NB4 (cell line): ENCODE data around the gene MMP23B.
"Not testable (repeated sequence)": the region's sequence is repeated elsewhere in the genome, so short reads cannot be mapped to it uniquely, and the experiment has no call there.

Experiments
- MYC ChIP-seq: IDR thresholded peaks from 2 replicates; pipeline ENCODE4 v1.6.1; 2011; ENCODE audit warnings: low read depth, low read length
- POLR2A ChIP-seq: IDR thresholded peaks from 2 replicates; pipeline ENCODE4 v1.6.1; 2011; ENCODE audit warnings: mild to moderate bottlenecking; ENCODE audit not compliant: insufficient read length; ENCODE audit errors: extremely low read depth
- TF ChIP-seq, protein P1 (sequence below): IDR thresholded peaks from one replicate; pipeline ENCODE4 v1.5.1; 2012; ENCODE audit warnings: low read depth, low read length
- TF ChIP-seq, protein P2 (sequence below): IDR thresholded peaks from 2 replicates; pipeline ENCODE4 v1.6.1; 2011; ENCODE audit warnings: low read depth, low read length

DNA sequence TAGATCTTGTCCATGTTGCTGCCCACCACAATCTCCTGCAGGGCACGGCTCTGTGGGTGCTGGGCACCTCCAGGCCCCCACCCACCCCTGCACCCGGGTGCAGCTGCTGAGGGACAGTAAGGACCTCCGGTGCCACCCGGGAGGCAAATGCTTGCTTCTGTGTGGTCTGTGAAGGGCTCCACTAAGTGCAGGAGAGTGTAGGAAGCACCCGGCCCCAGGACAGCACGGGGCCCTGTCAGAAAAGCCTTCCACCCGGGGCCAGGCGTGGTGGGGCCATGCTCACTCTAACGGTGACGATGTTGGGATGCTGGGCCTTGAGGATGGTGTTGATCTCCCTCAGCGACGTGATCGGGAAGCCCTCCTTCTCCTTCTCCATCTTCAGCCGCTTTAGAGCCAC, 5.5 kb downstream of the MMP23B start:
- TF ChIP-seq, protein P1, sequence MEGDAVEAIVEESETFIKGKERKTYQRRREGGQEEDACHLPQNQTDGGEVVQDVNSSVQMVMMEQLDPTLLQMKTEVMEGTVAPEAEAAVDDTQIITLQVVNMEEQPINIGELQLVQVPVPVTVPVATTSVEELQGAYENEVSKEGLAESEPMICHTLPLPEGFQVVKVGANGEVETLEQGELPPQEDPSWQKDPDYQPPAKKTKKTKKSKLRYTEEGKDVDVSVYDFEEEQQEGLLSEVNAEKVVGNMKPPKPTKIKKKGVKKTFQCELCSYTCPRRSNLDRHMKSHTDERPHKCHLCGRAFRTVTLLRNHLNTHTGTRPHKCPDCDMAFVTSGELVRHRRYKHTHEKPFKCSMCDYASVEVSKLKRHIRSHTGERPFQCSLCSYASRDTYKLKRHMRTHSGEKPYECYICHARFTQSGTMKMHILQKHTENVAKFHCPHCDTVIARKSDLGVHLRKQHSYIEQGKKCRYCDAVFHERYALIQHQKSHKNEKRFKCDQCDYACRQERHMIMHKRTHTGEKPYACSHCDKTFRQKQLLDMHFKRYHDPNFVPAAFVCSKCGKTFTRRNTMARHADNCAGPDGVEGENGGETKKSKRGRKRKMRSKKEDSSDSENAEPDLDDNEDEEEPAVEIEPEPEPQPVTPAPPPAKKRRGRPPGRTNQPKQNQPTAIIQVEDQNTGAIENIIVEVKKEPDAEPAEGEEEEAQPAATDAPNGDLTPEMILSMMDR, result not testable (repeated sequence)
- TF ChIP-seq POLR2A, MYC: not testable (repeated sequence)
- TF ChIP-seq, protein P2, sequence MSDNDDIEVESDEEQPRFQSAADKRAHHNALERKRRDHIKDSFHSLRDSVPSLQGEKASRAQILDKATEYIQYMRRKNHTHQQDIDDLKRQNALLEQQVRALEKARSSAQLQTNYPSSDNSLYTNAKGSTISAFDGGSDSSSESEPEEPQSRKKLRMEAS, result not testable (repeated sequence)
